Ovary (tissue), 3 donors: ENCODE data around the gene HECTD1.
"Not testable (repeated sequence)": the region's sequence is repeated elsewhere in the genome, so short reads cannot be mapped to it uniquely, and the experiment has no call there.

Experiments
- CTCF ChIP-seq, 3 donors: fragments of 450-650 bp in 2 of 3; fragments of 200-600 bp in 1 of 3; IDR thresholded peaks; one replicate each; pipeline versions ENCODE4 v1.5.1 to v1.8.0; 2016 to 2022; ENCODE audit warnings: antibody characterized with exemption in 3 of 3, mild to moderate bottlenecking in 1 of 3
- EP300 ChIP-seq: sonication (generic); formaldehyde crosslinking; IDR thresholded peaks from one replicate; pipeline ENCODE4 v1.6.1; 2017; ENCODE audit warnings: antibody characterized with exemption
- POLR2A ChIP-seq: fragments of 450-650 bp; IDR thresholded peaks from one replicate; pipeline ENCODE4 v1.6.1; 2017; ENCODE audit warnings: antibody characterized with exemption, mild to moderate bottlenecking, moderate library complexity
- donor health status: DM: no; HTN: no; CAD: no.

GRCh38 chr14:31062908-31063307 lies 144.7 kb downstream of the HECTD1 start:
- TF ChIP-seq CTCF (IDR thresholded peaks at IDR 0.05); POLR2A; EP300: not testable (repeated sequence)
